ENCODE data around the gene PPP1R16B.
A peak's percentile ranks its signal among the peaks of the same experiment; 100 is the strongest.

Gene PPP1R16B

DNA sequence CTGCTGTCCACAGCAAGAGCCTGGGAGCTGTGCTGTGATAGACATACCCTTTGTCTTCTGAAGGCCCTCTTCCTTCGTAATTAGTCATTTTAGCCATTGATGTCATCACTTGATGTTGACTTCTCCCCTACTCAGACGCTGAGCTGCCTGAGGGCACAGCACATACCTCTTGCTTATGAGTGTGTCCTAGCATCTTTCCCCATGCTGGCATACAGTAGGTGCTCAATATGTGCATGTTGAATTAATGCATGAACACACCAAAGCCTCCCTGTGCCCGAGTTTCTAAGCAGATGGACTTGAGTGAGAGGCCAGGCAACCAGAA, 85.0 kb downstream of the PPP1R16B start:
- Mint-ChIP-seq H3K36me3 (peaks cover 15% of the 10 kb centered on the region), H3K27ac (peak overlapping the region; percentile 89), H3K9me3 (peaks cover 3% of the 10 kb centered on the region), H3K27me3 (no peaks in the 10 kb centered on the region), H3K4me1 (peaks cover 55% of the 10 kb centered on the region), H3K4me3 (no peak overlapping the region)
- no peak for DNase-seq (ENCODE audit: low spot score in 2 of 2)
- no peak for ATAC-seq (ENCODE audit: low read depth)

DNA sequence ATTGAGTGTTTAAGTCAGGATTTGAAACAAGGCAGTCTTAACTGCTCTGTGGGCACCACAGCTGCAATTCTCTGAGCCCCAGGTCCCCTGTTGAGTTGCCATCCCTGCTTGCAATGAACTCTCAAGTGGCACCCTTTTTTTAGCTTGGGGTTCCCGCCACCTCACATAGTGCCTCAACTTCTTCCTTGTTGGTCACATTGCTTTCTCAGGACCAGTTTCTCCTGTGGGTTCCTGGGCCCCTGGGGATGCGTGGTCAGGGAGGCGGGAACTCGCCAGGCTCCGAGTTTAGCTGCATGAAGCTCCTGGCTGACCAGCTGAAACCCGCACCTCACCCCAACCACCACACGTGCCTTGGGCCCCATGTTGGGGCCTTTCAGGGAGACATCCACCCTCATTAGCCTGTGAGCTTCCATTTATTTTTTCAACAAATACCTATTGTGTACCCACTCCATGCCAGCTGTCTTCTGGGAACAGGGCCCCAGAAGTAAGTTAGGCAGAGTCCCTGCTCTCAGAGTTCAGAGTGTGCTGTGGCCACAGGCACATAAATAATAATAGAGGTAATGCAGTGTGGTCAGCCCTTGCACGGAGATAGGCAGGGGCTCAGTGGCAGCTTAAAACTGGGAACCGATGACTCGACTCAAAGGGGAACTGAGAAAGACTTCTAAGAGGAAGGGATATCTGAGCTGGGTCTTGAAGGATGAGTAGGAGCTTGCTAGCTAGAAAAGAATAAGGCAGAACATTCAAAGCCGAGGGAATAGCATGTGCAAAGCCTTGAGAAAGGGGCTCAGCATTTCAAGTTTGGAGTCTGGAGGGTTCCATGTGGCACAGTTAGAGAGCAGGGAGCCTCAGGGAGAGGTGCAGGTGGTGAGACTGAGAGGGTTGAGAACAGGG, 86.8 kb downstream of the PPP1R16B start:
- peaks cover 3% of the 10 kb centered on the region for H3K9me3 Mint-ChIP-seq
- DNase-seq (ENCODE audit: low spot score in 2 of 2) (no peak), ATAC-seq (ENCODE audit: low read depth) (peak; percentile 34)
- peaks cover 19% of the 10 kb centered on the region for H3K36me3 Mint-ChIP-seq
- peak overlapping the region; percentile 28 for H3K4me3 Mint-ChIP-seq
- peaks cover 57% of the 10 kb centered on the region for H3K4me1 Mint-ChIP-seq
- no peaks in the 10 kb centered on the region for H3K27me3 Mint-ChIP-seq
- H3K27ac Mint-ChIP-seq = peak overlapping the region; percentile 97

DNA sequence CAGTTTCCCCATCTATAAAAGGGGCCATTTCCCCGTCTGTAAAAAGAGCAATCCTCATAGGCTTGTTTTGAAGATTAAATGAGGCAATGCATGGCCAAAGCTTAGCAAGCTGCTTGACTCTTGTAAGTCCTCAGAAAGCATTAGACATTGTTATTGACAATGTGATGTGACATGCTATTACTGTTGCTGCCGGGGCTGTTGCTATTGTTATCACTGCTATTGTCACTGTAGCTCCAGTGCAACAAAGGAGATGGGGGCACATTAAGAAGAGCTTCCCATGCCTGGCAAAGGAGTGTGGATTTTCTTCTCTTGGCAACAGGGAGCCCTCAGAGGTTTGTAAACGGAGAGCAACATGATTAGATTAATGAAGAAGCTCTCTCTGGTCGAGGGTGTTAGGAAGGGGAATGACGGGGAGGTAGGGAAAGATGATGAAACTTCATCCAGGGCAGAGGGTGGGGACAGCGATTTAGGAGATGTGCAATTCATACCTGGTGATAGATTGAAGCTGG, 87.6 kb downstream of the PPP1R16B start:
- peak overlapping the region; percentile 78 for H3K4me3 Mint-ChIP-seq
- no peaks in the 10 kb centered on the region for H3K27me3 Mint-ChIP-seq
- peaks cover 61% of the 10 kb centered on the region for H3K4me1 Mint-ChIP-seq
- ATAC-seq (ENCODE audit: low read depth) (peak; percentile 18), DNase-seq (ENCODE audit: low spot score in 2 of 2) (peak in 1 of 2 donors; percentile 30)
- H3K9me3 Mint-ChIP-seq = peaks cover 3% of the 10 kb centered on the region
- H3K27ac Mint-ChIP-seq = peak overlapping the region; percentile 97
- peaks cover 24% of the 10 kb centered on the region for H3K36me3 Mint-ChIP-seq

GRCh38 chr20:38893565-38894090, 88.1 kb downstream of the PPP1R16B start:
- Mint-ChIP-seq H3K27me3 (no peaks in the 10 kb centered on the region), H3K36me3 (peaks cover 26% of the 10 kb centered on the region), H3K9me3 (peaks cover 3% of the 10 kb centered on the region), H3K4me3 (peak overlapping the region; percentile 78), H3K4me1 (peaks cover 56% of the 10 kb centered on the region), H3K27ac (peak overlapping the region; percentile 97)
- DNase-seq (ENCODE audit: low spot score in 2 of 2) (peak; percentile 86 to 93), ATAC-seq (ENCODE audit: low read depth) (peak; percentile 85)

DNA sequence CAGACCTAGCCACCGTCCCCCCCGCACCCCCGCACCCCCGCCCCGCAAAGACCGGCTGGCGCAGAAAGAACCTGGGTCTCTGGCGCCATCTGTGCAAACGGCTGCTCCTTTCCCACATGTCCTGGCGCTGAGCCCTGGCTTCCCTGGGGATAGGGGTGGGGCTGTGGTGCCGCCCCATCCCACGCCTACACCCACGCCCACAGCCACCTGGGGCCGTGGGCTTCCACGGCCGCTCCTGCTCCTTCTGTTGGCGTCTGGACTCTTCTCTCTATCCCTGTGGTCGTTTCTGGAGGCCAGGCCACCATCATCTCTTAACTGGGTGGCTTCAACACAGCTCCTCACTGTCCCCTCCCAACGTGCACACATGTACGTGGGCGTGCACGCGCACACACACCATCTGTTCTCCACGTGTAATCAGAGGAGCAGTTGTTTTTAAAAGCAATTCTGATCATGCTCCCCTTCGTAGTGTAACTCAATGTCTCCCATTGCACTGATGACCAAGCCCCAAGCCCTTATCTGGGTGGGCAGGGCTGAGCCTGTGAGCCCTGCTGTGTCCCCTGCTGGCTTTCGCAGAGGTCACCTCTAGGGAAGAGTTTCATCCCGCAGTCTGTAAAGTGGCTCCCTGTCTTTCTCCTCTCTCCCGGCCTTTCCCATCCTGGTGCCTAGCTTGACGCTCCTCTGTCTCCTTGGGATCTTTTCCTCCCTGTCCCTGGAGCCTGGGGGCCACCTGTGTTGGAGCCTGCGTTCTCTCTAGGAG, 88.8 kb downstream of the PPP1R16B start:
- Mint-ChIP-seq H3K9me3 (peaks cover 3% of the 10 kb centered on the region), H3K4me3 (peak overlapping the region; percentile 63), H3K27ac (peak overlapping the region; percentile 97), H3K27me3 (no peaks in the 10 kb centered on the region), H3K36me3 (peaks cover 28% of the 10 kb centered on the region), H3K4me1 (peaks cover 52% of the 10 kb centered on the region)
- DNase-seq (ENCODE audit: low spot score in 2 of 2) (no peak), ATAC-seq (ENCODE audit: low read depth) (peak; percentile 2)

DNA sequence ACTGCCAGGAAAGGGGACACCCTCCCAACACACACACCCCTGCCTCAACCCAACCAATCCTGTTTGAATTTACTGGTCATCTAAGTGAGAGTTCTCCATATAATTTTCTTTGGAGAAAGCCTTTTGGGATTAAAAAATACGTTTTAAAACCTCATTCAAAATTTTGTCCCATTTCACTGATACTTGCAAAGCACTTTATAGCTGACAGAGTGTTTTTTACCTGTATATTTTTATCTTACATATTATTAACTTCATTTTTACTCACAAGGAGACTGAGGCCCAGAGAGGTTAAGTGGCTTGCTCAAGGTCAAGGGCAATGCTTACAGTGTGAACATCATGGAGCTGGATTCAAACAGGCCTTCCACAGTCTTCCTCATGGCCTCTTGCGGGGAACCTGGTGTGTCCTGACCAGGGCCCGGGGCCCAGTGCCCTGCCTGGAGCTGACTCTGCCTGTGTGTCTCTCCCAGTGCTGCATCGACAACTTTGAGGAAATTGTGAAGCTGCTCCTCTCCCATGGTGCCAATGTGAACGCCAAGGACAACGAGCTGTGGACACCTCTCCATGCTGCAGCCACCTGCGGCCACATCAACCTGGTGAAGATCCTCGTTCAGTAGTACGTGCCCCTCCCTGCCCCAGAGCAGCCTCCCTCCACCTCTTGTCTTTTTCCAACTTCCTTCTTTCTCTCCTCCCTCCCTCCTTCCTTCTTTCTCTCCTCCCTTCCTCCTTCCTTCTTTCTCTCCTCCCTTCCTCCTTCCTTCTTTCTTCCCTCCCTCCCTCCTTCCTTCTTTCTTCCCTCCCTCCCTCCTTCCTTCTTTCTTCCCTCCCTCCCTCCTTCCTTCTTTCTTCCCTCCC, 89.8 kb downstream of the PPP1R16B start:
- ATAC-seq (ENCODE audit: low read depth) = no peak
- H3K4me1 Mint-ChIP-seq = peaks cover 43% of the 10 kb centered on the region

DNA sequence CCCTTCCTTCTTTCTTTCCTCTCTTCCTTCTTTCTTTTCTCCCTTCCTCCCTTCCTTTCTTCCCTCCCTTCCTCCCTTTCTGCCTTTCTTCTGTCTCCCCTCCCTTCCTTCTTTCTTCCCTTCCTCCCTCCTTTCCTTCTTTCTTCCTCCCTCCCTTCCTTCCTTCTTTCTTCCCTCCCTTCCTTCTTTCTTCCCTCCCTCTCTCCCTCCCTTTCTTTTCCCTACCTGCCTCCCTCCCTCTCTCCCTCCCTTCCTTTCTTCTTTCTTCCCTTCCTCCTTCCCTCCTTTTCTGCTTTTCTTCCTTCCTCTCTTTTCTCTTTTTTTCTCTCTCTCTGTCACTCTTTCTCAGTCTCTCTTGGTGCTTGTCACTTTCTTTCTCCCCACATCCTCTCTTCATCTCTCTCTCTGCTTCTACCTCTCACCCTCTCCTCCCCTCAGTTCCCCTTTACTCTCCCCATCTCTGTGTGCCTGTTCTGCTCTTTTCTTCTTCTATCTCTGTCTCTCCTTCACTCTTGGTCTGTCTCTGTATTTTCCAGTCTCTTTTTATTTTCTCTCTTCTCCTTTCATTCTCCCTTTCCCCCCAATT, 90.6 kb downstream of the PPP1R16B start:
- DNase-seq (ENCODE audit: low spot score in 2 of 2) = no peak
- H3K4me3 Mint-ChIP-seq = no peak overlapping the region
- peaks cover 23% of the 10 kb centered on the region for H3K36me3 Mint-ChIP-seq
- peak overlapping the region; percentile 93 for H3K27ac Mint-ChIP-seq
- no peak for ATAC-seq (ENCODE audit: low read depth)
- peaks cover 38% of the 10 kb centered on the region for H3K4me1 Mint-ChIP-seq
- H3K27me3 Mint-ChIP-seq = no peaks in the 10 kb centered on the region
- H3K9me3 Mint-ChIP-seq = peaks cover 3% of the 10 kb centered on the region

More for the DNA sequence above, 89.8 kb downstream of the PPP1R16B start:
- H3K27ac Mint-ChIP-seq = peak overlapping the region; percentile 97
- no peak for DNase-seq (ENCODE audit: low spot score in 2 of 2)
- peaks cover 3% of the 10 kb centered on the region for H3K9me3 Mint-ChIP-seq
- no peaks in the 10 kb centered on the region for H3K27me3 Mint-ChIP-seq
- no peak overlapping the region for H3K4me3 Mint-ChIP-seq
- peaks cover 25% of the 10 kb centered on the region for H3K36me3 Mint-ChIP-seq

DNA sequence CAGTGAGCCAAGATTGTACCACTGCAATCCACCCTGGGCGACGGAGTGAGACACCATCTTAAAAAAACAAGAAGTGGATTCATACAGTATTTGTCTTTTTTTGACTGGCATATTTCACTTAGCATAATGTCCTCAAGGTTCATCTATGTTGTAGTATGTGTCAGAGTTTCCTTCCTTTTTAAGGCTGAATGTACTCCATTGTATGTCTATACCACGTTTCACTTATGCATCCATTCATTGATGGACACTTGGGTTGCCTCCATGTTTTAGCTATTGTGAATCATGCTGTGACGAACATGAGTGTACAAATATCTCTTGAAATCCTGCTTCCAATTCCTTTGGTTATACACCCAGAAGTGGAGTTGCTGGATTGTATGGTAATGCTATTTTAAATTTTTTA, 91.8 kb downstream of the PPP1R16B start:
- ATAC-seq (ENCODE audit: low read depth) = no peak
- H3K27ac Mint-ChIP-seq = no peak overlapping the region
- no peak for DNase-seq (ENCODE audit: low spot score in 2 of 2)
- peaks cover 38% of the 10 kb centered on the region for H3K4me1 Mint-ChIP-seq
- H3K4me3 Mint-ChIP-seq = no peak overlapping the region
- H3K27me3 Mint-ChIP-seq = no peaks in the 10 kb centered on the region
- peaks cover 3% of the 10 kb centered on the region for H3K9me3 Mint-ChIP-seq
- H3K36me3 Mint-ChIP-seq = peaks cover 30% of the 10 kb centered on the region

GRCh38 chr20:38900606-38901005, 95.1 kb downstream of the PPP1R16B start:
- no peak for DNase-seq (ENCODE audit: low spot score in 2 of 2)
- Mint-ChIP-seq H3K27me3 (no peaks in the 10 kb centered on the region), H3K27ac (no peak overlapping the region), H3K4me3 (no peak overlapping the region), H3K4me1 (peaks cover 22% of the 10 kb centered on the region), H3K9me3 (peaks cover 3% of the 10 kb centered on the region), H3K36me3 (peaks cover 51% of the 10 kb centered on the region)
- ATAC-seq (ENCODE audit: low read depth) = no peak

GRCh38 chr20:38902601-38903000, 97.1 kb downstream of the PPP1R16B start:
- H3K4me3 Mint-ChIP-seq = no peak overlapping the region
- H3K9me3 Mint-ChIP-seq = peaks cover 3% of the 10 kb centered on the region
- H3K4me1 Mint-ChIP-seq = peaks cover 16% of the 10 kb centered on the region
- no peak for ATAC-seq (ENCODE audit: low read depth)
- no peaks in the 10 kb centered on the region for H3K27me3 Mint-ChIP-seq
- H3K27ac Mint-ChIP-seq = no peak overlapping the region
- peaks cover 52% of the 10 kb centered on the region for H3K36me3 Mint-ChIP-seq
- DNase-seq (ENCODE audit: low spot score in 2 of 2) = no peak

DNA sequence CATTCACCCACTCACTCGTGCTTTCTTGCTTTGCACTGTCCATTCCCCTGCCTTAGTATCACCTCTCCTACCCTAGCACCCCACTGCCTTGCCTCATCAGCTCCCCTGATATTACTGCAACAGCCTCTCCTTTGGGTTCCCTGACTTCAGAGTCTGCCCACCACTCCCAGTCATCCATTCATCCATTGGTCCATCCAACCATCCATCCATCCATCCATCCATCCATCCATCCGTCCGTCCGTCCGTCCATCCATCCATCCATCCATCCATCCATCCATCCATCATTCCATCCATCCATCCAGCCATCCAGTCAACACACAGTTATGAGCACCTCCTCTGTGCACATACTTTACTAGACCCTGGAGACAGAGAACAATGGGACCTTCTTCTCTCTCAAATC, 97.8 kb downstream of the PPP1R16B start:
- peaks cover 14% of the 10 kb centered on the region for H3K4me1 Mint-ChIP-seq
- peaks cover 3% of the 10 kb centered on the region for H3K9me3 Mint-ChIP-seq
- ATAC-seq (ENCODE audit: low read depth) (no peak), DNase-seq (ENCODE audit: low spot score in 2 of 2) (no peak)
- peaks cover 54% of the 10 kb centered on the region for H3K36me3 Mint-ChIP-seq
- H3K27me3 Mint-ChIP-seq = no peaks in the 10 kb centered on the region
- H3K4me3 Mint-ChIP-seq = no peak overlapping the region
- H3K27ac Mint-ChIP-seq = peak overlapping the region; percentile 83

- no peaks in the 10 kb centered on the region for H3K27me3 Mint-ChIP-seq
- DNase-seq (ENCODE audit: low spot score in 2 of 2) = no peak
- H3K4me1 Mint-ChIP-seq = peaks cover 14% of the 10 kb centered on the region
- no peak for ATAC-seq (ENCODE audit: low read depth)
- peaks cover 3% of the 10 kb centered on the region for H3K9me3 Mint-ChIP-seq
- H3K4me3 Mint-ChIP-seq = no peak overlapping the region
- peak overlapping the region; percentile 72 for H3K27ac Mint-ChIP-seq
- H3K36me3 Mint-ChIP-seq = peaks cover 60% of the 10 kb centered on the region
These were observed 99.9 kb downstream of the PPP1R16B start for GRCh38 chr20:38905375-38905774.

Measured in memory B cell (primary cell).